Stimulated activated naive CD8-positive, alpha-beta T cell treated with anti-CD3 and anti-CD28 coated beads, Interleukin-15, Interleukin-2, amounts not matched to agents 100 U/mL and 50 U/mL, for 24 hours (primary cell): ENCODE data around the gene RASGRF2.
"Not testable (repeated sequence)": the region's sequence is repeated elsewhere in the genome, so short reads cannot be mapped to it uniquely, and the experiment has no call there.

ENCODE experiments used
- ATAC-seq: fragments of 150-1000 bp; cut with Tn5 transposase; one replicate; pipeline ENCODE4 v1.10.0; 2021
- DNase-seq: peaks from one replicate; pipeline ENCODE4 v3.0.0; 2021

RASGRF2 gene

GRCh38 chr5:81241001-81241400 lies 280.8 kb downstream of the RASGRF2 start:
- ATAC-seq, result no peak
- DNase-seq, result no peak

- no peak for ATAC-seq
- no peak for DNase-seq
Measured at GRCh38 chr5:81241961-81242648, 281.9 kb downstream of the RASGRF2 start.

- ATAC-seq, result no peak
- DNase-seq, result no peak
Measured at GRCh38 chr5:81242906-81243436, 282.8 kb downstream of the RASGRF2 start.

GRCh38 chr5:81244451-81244850 lies 284.3 kb downstream of the RASGRF2 start:
- DNase-seq (no peak), ATAC-seq (no peak)

GRCh38 chr5:81245871-81246235 lies 285.7 kb downstream of the RASGRF2 start:
- DNase-seq (no peak), ATAC-seq (no peak)

- ATAC-seq (no peak), DNase-seq (no peak)
Measured at GRCh38 chr5:81246697-81247096, 286.5 kb downstream of the RASGRF2 start.

- no peak for ATAC-seq
Measured at GRCh38 chr5:81247441-81247972, 287.3 kb downstream of the RASGRF2 start.

GRCh38 chr5:81249240-81249639 lies 289.1 kb downstream of the RASGRF2 start:
- ATAC-seq, result no peak
- no peak for DNase-seq

More at GRCh38 chr5:81247441-81247972, 287.3 kb downstream of the RASGRF2 start:
- no peak for DNase-seq

GRCh38 chr5:81250004-81250403 lies 289.8 kb downstream of the RASGRF2 start:
- DNase-seq (no peak), ATAC-seq (no peak)

- ATAC-seq, result no peak
- no peak for DNase-seq
Measured at GRCh38 chr5:81251922-81252321, 291.8 kb downstream of the RASGRF2 start.

GRCh38 chr5:81252904-81253303 lies 292.7 kb downstream of the RASGRF2 start:
- no peak for ATAC-seq
- no peak for DNase-seq

GRCh38 chr5:81253875-81254274 lies 293.7 kb downstream of the RASGRF2 start:
- DNase-seq (no peak), ATAC-seq (no peak)

- DNase-seq (no peak), ATAC-seq (no peak)
Measured at GRCh38 chr5:81254886-81255559, 294.9 kb downstream of the RASGRF2 start.

GRCh38 chr5:81256766-81257165 lies 296.6 kb downstream of the RASGRF2 start:
- DNase-seq (no peak), ATAC-seq (no peak)

- ATAC-seq, DNase-seq: not testable (repeated sequence)
Measured at GRCh38 chr5:81262796-81263195, 302.6 kb downstream of the RASGRF2 start.

GRCh38 chr5:81265101-81265500 lies 304.9 kb downstream of the RASGRF2 start:
- ATAC-seq (no peak), DNase-seq (no peak)

GRCh38 chr5:81268521-81269196 lies 308.5 kb downstream of the RASGRF2 start:
- DNase-seq (no peak), ATAC-seq (no peak)

GRCh38 chr5:81269751-81270393 lies 309.7 kb downstream of the RASGRF2 start:
- DNase-seq, result no peak
- no peak for ATAC-seq

- not testable (repeated sequence) for ATAC-seq, DNase-seq
Measured at GRCh38 chr5:81270394-81271027, 310.3 kb downstream of the RASGRF2 start.
